SK-N-SH (cell line): ENCODE results near the gene INPP5A. TPM values are rescaled to one million over a fixed set of nuclear protein-coding genes. Genes with fewer than 3 reads are reported as not detected.

ENCODE experiments used
- CTCF ChIA-PET: fragments of 300-600, 350-600 bp; formaldehyde crosslinking; extraction: SDS; loops from one replicate; lab custom pipeline; 2021; lab: Yijun Ruan, JAX
- POLR2A ChIA-PET: fragments of 350-600 bp; sonication (Branson Sonifier 250); formaldehyde crosslinking; extraction: SDS; loops from one replicate; lab custom pipeline; 2020; ENCODE audit warnings: antibody characterized with exemption, inconsistent platforms; lab: Yijun Ruan, JAX
- DNase-seq: peaks from one replicate; pipeline ENCODE4 v3.0.0; 2012
- H2AFZ ChIP-seq: fragments of 200-600 bp; sonication (generic); 2 replicates; pipeline ENCODE4 v1.8.1; 2016; ENCODE audit warnings: antibody characterized with exemption, mild to moderate bottlenecking, low read depth
- H3F3A ChIP-seq: fragments of 200-600 bp; sonication (generic); replicated peaks from 2 replicates; pipeline ENCODE3; 2016; ENCODE audit warnings: antibody characterized with exemption, mild to moderate bottlenecking; ENCODE audit not compliant: insufficient read depth
- H3K27ac ChIP-seq, 2 experiments: fragments of 200-500 bp in 1 of 2; fragments of 200-600 bp in 1 of 2; sonication (Bioruptor generic) in 1 of 2; sonication (generic), shearing (Covaris generic) in 1 of 2; 2 replicates each; pipeline versions ENCODE4 v1.5.1 to v1.6.1; 2014 to 2016; ENCODE audit warnings: low read depth in 2 of 2, inconsistent platforms in 1 of 2, low read length in 1 of 2, mild to moderate bottlenecking in 1 of 2, mixed read lengths in 1 of 2
- H3K27me3 ChIP-seq: fragments of 200-600 bp; sonication (generic), shearing (Covaris generic); 2 replicates; pipeline ENCODE4 v1.6.1; 2016; ENCODE audit warnings: mixed run types; ENCODE audit not compliant: insufficient read depth
- H3K36me3 ChIP-seq, 2 experiments: fragments of 200-500 bp in 1 of 2; fragments of 200-600 bp in 1 of 2; sonication (Bioruptor generic) in 1 of 2; sonication (generic) in 1 of 2; replicated peaks in 1 of 2; 2 replicates each; pipeline versions ENCODE3 to v1.5.1; 2014 to 2016; ENCODE audit warnings: low read length in 1 of 2, mild to moderate bottlenecking in 1 of 2; ENCODE audit not compliant: insufficient read depth in 2 of 2, control insufficient read depth in 1 of 2
- H3K4me1 ChIP-seq, 2 experiments: fragments of 200-500 bp in 1 of 2; fragments of 200-600 bp in 1 of 2; sonication (Bioruptor generic) in 1 of 2; sonication (generic), shearing (Covaris generic) in 1 of 2; 2 replicates each; pipeline versions ENCODE4 v1.5.1 to v1.6.1; 2014 to 2016; ENCODE audit warnings: low read depth in 1 of 2, low read length in 1 of 2, mixed run types in 1 of 2; ENCODE audit not compliant: insufficient read depth in 2 of 2, control insufficient read depth in 1 of 2
- H3K4me2 ChIP-seq: fragments of 200-600 bp; sonication (generic), shearing (Covaris generic); 2 replicates; pipeline ENCODE4 v1.6.1; 2017; ENCODE audit warnings: mixed run types
- H3K4me3 ChIP-seq, 2 experiments: fragments of 200-500 bp in 1 of 2; fragments of 200-600 bp in 1 of 2; sonication (Bioruptor generic) in 1 of 2; sonication (generic), shearing (Covaris generic) in 1 of 2; 2 replicates each; pipeline versions ENCODE4 v1.5.1 to v1.8.1; 2014 to 2016; ENCODE audit warnings: low read depth in 2 of 2, inconsistent platforms in 1 of 2, low read length in 1 of 2, mild to moderate bottlenecking in 1 of 2, mixed read lengths in 1 of 2, moderate library complexity in 1 of 2
- H3K79me2 ChIP-seq: fragments of 200-600 bp; sonication (generic); 2 replicates; pipeline ENCODE4 v1.8.1; 2017; ENCODE audit warnings: mild to moderate bottlenecking; ENCODE audit not compliant: insufficient read depth
- H3K9ac ChIP-seq: fragments of 200-600 bp; sonication (generic); 2 replicates; pipeline ENCODE4 v1.6.1; 2017; ENCODE audit warnings: mixed run types
- H3K9me2 ChIP-seq: fragments of 200-600 bp; sonication (generic); 2 replicates; pipeline ENCODE4 v1.6.1; 2017; ENCODE audit warnings: mixed run types
- H3K9me3 ChIP-seq: fragments of 200-600 bp; sonication (generic); 2 replicates; pipeline ENCODE4 v1.6.1; 2017; ENCODE audit warnings: mixed run types, mild to moderate bottlenecking, moderate library complexity
- H4K20me1 ChIP-seq: fragments of 200-600 bp; sonication (generic); 2 replicates; pipeline ENCODE4 v1.6.1; 2017; ENCODE audit warnings: mild to moderate bottlenecking, mixed run types; ENCODE audit not compliant: insufficient read depth
- ELF1 ChIP-seq: IDR thresholded peaks from 2 replicates; pipeline ENCODE4 v1.4.0; 2012
- EP300 ChIP-seq, 2 experiments: IDR thresholded peaks; 2 replicates each; pipeline versions ENCODE4 v1.4.0 to v1.6.1; 2012; ENCODE audit warnings: borderline replicate concordance in 1 of 2, low read depth in 1 of 2, low read length in 1 of 2
- EZH2phosphoT487 ChIP-seq: fragments of 200-600 bp; sonication (generic); IDR thresholded peaks from 2 replicates; pipeline ENCODE4 v1.6.1; 2017; ENCODE audit warnings: low read depth, mixed run types, mild to moderate bottlenecking, antibody characterized with exemption, moderate library complexity, borderline replicate concordance
- FOXM1 ChIP-seq: IDR thresholded peaks from 2 replicates; pipeline ENCODE4 v1.4.0; 2012; ENCODE audit warnings: low read depth, mild to moderate bottlenecking
- GABPA ChIP-seq: IDR thresholded peaks from 2 replicates; pipeline ENCODE4 v1.4.0; 2012; ENCODE audit warnings: low read depth, mild to moderate bottlenecking
- MEF2A ChIP-seq: IDR thresholded peaks from 2 replicates; pipeline ENCODE4 v1.4.0; 2012; ENCODE audit warnings: low read depth, borderline replicate concordance
- MXI1 ChIP-seq: IDR thresholded peaks from 2 replicates; pipeline ENCODE4 v1.6.1; 2012; ENCODE audit warnings: mild to moderate bottlenecking, low read depth, low read length, improper control_type of control experiment
- NFIC ChIP-seq: IDR thresholded peaks from 2 replicates; pipeline ENCODE4 v1.4.0; 2012; ENCODE audit warnings: borderline replicate concordance
- REST ChIP-seq: IDR thresholded peaks from 2 replicates; pipeline ENCODE4 v1.6.1; 2012; ENCODE audit warnings: mild to moderate bottlenecking, low read depth, low read length, moderate library complexity
- RXRA ChIP-seq: IDR thresholded peaks from 2 replicates; pipeline ENCODE4 v1.4.0; 2012; ENCODE audit warnings: low read depth, mild to moderate bottlenecking, borderline replicate concordance
- SMC3 ChIP-seq: IDR thresholded peaks from 2 replicates; pipeline ENCODE4 v1.6.1; 2012; ENCODE audit warnings: low read depth, low read length, improper control_type of control experiment
- TAF1 ChIP-seq: IDR thresholded peaks from 2 replicates; pipeline ENCODE4 v1.6.1; 2012; ENCODE audit warnings: low read depth, mild to moderate bottlenecking, low read length, moderate library complexity, borderline replicate concordance
- TCF12 ChIP-seq: IDR thresholded peaks from 2 replicates; pipeline ENCODE4 v1.4.0; 2012
- WGBS: methylation state at CpG from one replicate; pipeline ENCODE4 v1.1.6; 2017; ENCODE audit warnings: low lambda C conversion rate; 5-methylcytosine and 5-hydroxymethylcytosine counted together
- polyA plus RNA-seq, 3 experiments: library from polyadenylated mRNA; depleted of rRNA; stranded (reverse); fragments of >200 nt; gene quantifications; 2 replicates each; pipeline ENCODE4 v1.2.3, GENCODE V29; 2012
- TF ChIP-seq, protein P1 (sequence below): fragments of 150-350 bp; IDR thresholded peaks from 2 replicates; pipeline ENCODE4 v1.6.1; 2016; ENCODE audit warnings: mild to moderate bottlenecking, low read depth, low read length

INPP5A gene
- polyA plus RNA-seq, 1 of the 3 experiments (the other 2 are of a cell fraction), result 12.0 TPM

DNA sequence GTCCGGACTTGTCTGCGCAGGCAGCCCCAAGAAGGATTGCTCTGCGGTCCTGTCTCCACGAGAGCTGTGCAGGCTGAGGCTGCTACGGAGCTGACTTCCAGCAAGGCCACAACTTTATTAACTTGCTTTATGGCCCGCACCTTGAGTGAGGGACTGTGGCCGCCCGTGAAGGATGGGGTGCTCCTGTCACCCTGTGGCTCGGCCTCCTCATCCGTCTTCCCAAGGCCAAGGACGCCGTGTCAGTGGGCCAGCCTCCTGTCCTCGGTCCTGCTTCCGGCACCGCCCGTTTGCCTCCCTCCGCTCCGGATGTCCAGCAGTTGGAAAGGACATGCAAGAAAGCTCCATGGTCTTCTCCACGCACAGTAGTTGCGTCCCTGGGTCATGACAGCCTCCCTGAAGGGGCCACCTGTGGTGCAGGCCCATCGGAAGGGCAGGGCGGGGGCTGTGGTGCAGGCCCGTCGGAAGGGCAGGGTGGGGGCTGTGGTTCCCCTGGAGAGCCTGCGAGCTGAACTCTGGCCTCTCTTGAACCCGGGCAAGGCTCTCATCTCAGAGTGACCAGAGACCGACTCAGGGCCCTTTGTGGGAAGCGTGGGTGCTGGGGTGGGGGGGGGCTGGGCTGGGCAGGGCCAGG, 161.3 kb downstream of the INPP5A start:
- H3K4me2 ChIP-seq, result no peak overlapping the region
- peaks cover 0 to 3% of the 10 kb centered on the region in 2 experiments for H3K36me3 ChIP-seq
- no peak overlapping the region for H3K27ac ChIP-seq
- H3K4me3 ChIP-seq, result no peak overlapping the region
- 98% methylated on average over 17 of the region's 28 CpGs for WGBS
- no peaks in the 10 kb centered on the region for H3K9me2 ChIP-seq
- DNase-seq, result no peak
- H3K27me3 ChIP-seq, result no peaks in the 10 kb centered on the region
- no peak overlapping the region for H2AFZ ChIP-seq
- H3K9me3 ChIP-seq, result no peaks in the 10 kb centered on the region
- H3K4me1 ChIP-seq, result peaks cover 0 to 2% of the 10 kb centered on the region in 2 experiments; a peak in 1 of 4 replicates
- ChIA-PET CTCF (no interaction called here), POLR2A (no interaction called here)
- no peaks in the 10 kb centered on the region for H4K20me1 ChIP-seq
- H3F3A ChIP-seq, result no peaks in the 10 kb centered on the region
- TF ChIP-seq TCF12, result no peak
- TF ChIP-seq REST, result no peak
- no peak for TF ChIP-seq EP300 (IDR thresholded peaks at IDR 0.05; ENCODE audit: borderline replicate concordance in 1 of 2, low read depth in 1 of 2, low read length in 1 of 2)
- TF ChIP-seq RXRA, result no peak
- TF ChIP-seq NFIC, result no peak
- no peak for TF ChIP-seq ELF1
- no peak for TF ChIP-seq TAF1
- no peak for TF ChIP-seq SMC3
- TF ChIP-seq EZH2phosphoT487, result no peak
- TF ChIP-seq FOXM1, result no peak
- no peak for TF ChIP-seq MXI1
- TF ChIP-seq, protein P1, sequence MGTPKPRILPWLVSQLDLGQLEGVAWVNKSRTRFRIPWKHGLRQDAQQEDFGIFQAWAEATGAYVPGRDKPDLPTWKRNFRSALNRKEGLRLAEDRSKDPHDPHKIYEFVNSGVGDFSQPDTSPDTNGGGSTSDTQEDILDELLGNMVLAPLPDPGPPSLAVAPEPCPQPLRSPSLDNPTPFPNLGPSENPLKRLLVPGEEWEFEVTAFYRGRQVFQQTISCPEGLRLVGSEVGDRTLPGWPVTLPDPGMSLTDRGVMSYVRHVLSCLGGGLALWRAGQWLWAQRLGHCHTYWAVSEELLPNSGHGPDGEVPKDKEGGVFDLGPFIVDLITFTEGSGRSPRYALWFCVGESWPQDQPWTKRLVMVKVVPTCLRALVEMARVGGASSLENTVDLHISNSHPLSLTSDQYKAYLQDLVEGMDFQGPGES, result no peak
- no peak for TF ChIP-seq MEF2A
- TF ChIP-seq GABPA, result no peak
- H3K79me2 ChIP-seq, result no peaks in the 10 kb centered on the region
- no peak overlapping the region for H3K9ac ChIP-seq
